NCI-H2171 (cell line): Measurements from ENCODE around the gene QKI.
"Not testable (repeated sequence)": the region's sequence is repeated elsewhere in the genome, so short reads cannot be mapped to it uniquely, and the experiment has no call there.

Experiments used
- DNase-seq: peaks from one replicate; lab custom pipeline; 2025; lab: John Stamatoyannopoulos, UW

Gene QKI

DNA sequence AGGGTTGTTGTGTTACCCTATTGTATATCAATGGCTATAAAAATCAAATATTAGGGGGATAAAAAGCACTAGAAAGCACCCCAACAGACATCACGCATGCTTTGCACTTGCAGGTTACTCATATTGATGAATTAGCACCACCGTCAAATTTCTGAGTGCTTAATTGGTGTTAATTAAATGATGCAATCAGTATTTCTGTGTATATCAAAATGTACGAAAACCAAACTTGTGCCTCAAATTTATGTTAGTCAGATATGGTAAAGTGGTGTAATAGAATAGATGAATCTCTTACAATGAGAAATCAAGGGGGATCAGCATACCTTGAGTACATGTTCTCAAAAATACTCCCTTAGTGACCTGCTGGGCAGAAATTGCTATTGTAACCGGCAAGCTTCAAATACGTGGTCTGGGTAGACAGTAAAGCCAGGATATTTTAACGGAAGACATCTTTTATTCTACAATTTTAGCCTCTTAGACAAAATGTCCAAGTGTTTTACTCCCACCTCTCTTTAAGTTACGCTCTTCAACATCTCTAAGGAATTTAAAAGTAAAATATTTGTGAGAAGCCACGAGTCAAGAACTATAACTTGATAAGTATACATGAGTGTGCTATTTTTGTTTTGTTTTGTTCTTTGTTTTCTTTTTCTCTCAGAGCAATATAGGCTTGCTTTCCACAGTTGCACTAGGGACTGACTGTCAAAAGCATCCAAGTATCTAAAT, 166.0 kb downstream of the QKI start:
- DNase-seq: no peak

- no peak for DNase-seq
These were observed 169.0 kb downstream of the QKI start for GRCh38 chr6:163583558-163583957.

- DNase-seq: no peak
These were observed 171.5 kb downstream of the QKI start for GRCh38 chr6:163585932-163586437.

DNA sequence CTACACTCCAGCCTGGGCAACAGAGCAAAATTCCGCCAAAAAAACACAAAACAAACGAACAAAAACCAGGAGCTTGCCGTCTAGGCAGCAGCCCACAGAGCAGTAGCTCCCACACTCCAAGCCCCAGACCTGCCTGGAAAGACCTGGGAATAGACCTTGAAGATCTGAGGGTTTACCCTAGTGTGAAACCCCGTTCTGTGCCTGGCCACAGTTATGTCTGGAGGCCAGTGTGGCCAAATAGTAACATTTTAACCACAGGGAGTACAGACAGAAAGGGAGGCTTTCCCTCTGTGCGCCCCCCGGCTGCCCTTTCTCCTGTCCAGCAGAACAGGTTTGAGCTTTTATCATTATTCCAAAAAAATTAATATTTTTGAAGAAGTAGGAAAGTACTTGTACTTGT, 172.4 kb downstream of the QKI start:
- DNase-seq: no peak

DNA sequence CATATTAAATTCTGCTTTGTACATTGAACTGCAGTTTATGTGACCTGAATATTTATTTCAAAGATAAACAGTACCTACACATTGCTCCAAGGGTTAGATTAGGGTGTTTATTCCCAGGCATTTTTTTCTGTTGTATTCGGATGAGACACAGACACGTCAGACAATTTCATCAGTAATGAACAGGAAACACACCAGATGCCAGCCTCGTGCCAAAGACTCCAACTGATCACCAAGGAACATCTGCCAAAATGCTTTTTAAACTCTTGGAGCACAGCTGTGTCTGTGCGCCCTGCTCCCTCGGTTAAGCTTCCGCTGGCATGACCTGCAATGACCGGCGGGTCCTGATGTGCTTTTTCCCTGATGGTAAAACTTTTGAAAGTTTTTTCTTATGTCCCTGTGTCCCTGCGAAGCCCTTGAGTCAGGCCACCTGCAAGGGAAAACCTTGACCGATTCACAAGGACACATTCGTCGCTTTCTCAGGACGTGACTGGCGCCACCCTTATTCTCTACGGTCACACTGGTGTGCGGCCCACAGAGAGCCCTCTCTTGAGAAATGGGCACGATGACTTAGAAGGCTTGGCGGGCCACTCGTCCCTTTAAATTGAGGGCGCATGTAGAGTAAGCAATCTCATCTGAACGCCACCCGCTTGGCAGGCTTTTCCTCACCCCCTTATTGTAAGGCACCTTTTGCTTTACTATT, 173.9 kb downstream of the QKI start:
- DNase-seq: no peak

GRCh38 chr6:163589387-163589786, 174.9 kb downstream of the QKI start:
- no peak for DNase-seq

DNA sequence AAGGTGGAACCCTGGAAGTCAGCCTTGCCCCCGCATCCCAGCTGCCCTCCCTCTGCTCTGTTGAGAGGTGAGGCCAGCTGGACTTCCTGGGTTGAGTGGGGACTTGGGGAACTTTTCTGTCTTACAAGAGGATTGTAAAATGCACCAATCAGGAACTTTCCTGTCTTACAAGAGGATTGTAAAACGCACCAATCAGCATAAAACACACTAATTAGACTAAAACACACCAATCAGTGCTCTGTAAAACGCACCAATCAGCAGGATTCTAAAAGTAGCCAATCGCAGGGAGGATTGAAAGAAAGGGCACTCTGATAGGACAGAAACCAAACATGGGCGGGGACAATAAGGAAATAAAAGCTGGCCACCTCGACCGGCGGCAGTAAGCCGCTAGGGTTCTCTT, 175.6 kb downstream of the QKI start:
- not testable (repeated sequence) for DNase-seq

DNA sequence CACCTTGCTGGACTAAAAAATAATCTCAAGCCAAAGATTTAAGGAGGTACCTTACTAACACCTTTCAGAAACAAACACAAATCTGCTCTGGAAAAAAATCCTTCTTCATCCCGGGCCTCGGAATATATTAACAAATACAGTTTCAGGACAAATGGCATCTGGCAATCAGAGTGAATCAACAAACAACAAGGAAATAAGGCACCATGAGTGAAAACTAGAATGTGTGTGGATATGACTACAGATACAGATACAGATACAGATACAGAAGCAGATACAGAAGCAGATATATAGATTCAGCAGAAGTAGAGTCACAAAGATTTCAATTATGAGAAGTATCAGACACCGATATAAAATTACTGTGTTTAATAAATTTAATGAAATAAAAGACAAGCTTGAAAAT, 178.4 kb downstream of the QKI start:
- no peak for DNase-seq

DNA sequence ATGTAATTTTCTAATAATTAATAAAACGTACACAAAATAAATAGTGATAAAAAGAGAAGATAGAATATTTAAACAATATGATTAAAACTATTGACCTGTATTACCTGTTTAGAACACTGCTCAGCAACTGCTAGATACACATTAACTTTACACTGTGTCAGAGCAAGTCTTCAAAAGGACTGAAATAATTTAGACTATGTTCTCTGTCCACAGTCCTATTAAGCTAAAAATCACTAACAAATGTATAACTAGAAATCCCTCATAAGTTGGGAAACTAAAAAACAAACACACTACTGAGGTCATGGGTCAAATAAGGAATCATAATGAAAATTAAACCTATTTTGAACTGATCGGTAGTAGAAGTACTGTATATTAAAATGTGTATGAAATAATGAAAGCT, 181.7 kb downstream of the QKI start:
- no peak for DNase-seq

- no peak for DNase-seq
These were observed 184.6 kb downstream of the QKI start for GRCh38 chr6:163599136-163599535.

GRCh38 chr6:163599684-163600083, 185.2 kb downstream of the QKI start:
- DNase-seq: no peak

GRCh38 chr6:163600331-163600730, 185.8 kb downstream of the QKI start:
- DNase-seq: no peak

DNA sequence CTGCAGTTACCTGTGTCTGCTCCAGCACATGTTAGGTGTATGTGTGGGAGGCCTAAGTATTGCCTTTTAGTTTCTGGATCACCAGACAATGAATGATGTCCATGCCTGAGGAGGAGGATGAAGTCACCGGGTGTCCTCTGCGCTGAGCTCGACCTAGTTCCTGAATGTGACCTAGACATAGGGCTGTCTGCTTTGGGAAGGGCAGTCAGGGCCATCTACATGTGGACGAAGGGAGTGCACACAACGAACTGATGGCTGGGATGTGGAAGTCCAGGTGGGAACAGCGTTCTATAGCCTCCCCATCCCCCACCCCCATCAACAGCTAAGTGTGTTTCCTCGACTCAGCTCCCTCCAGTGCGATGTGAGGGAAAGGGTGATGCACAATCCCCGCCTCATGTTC, 186.3 kb downstream of the QKI start:
- no peak for DNase-seq

GRCh38 chr6:163602851-163603250, 188.3 kb downstream of the QKI start:
- DNase-seq: no peak

- no peak for DNase-seq
These were observed 188.9 kb downstream of the QKI start for GRCh38 chr6:163603395-163603794.

GRCh38 chr6:163605385-163606097, 191.0 kb downstream of the QKI start:
- no peak for DNase-seq

DNA sequence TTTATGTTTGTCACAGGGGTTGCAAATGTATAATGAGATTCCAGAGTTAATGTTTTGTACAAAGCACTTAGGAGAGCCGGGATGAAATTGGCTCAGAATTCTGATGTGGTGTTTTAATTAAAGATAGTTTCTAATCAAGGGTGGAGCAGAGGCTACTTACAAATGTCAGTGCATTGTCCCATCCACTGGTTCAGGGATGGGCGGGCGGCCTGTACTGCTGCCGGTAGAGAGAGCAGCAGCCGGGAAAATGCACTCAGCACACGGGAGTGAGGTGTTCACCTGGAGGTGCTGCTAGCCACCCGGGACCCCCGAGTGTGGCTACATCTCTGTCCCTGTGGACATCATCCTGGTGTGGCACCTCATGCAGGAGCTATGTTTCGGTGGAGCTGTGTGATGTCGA, 193.3 kb downstream of the QKI start:
- no peak for DNase-seq

DNA sequence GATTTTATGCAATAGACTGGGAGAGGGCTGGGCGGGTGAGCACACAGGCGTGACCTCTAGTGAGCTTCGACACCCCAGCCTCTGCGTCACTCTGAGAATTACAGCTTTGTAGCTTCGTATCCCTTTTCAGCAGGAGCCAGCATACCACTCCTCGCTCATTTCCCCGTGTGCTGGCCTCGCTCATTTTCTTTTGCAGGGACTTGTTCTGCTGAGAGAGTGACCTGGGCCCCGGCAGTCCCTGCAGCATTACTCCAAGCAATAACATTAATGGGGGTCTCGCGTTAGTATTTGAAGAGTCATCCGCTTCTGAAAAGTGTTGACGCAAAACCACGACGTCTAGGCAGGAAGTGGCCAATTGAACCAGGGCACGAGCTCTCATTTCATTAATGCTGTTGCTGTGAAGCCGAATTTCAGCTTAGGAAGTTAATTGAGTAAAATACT, 193.7 kb downstream of the QKI start:
- no peak for DNase-seq

DNA sequence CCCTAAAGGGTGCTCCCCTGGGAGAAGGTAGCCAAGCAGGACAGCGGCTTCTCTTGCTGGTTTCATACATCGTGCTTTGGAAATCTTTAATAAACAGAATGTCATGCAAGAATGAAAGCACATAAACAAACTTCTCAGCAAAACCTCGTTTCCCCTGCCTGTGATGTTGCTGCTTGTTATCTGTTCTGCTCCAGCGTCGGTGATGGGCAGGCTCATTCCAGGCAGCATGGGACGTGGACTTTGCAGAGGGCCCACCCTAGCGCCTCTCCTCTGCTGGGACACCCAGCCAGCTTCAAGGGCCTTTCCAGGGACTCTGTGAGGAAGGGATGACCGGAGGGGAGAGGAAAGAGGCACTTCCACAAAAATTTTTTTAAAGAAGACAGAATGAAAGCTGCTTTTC, 197.7 kb downstream of the QKI start:
- DNase-seq: no peak

DNA sequence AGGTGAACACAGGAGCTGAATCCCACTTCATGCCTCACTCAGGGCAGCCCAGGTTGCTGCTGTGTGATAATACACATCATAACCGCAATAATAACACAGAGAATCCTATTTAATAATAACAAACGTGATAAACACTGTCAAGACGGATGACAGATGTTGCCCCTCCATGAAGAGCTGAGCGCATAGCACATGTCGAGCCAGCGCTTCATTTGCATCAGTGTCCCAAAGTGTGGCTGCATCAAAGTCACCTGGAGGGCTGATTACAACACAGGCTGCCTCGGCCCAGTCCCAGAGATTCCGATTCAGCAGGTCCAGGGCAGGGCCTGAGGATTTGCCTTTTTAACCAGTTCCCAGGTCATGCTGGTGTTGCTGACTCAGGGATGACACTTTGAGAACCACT, 198.5 kb downstream of the QKI start:
- no peak for DNase-seq

DNA sequence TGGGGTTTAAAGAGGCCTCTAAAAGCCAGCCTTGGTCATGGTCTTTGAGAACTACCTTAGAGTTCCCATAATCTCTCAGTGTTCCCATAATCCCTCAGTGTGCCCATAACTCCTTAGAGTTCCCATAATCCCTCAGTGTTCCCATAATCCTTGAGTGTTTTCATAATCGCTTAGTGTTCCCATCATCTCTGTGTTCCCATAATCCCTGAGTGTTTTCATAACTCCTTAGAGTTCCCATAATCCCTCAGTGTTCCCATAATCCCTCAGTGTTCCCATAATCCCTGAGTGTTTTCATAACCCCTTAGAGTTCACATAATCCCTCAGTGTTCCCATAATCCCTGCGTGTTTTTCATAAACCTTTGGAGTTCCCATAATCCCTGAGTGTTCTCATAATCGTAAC, 199.2 kb downstream of the QKI start:
- DNase-seq: no peak

DNA sequence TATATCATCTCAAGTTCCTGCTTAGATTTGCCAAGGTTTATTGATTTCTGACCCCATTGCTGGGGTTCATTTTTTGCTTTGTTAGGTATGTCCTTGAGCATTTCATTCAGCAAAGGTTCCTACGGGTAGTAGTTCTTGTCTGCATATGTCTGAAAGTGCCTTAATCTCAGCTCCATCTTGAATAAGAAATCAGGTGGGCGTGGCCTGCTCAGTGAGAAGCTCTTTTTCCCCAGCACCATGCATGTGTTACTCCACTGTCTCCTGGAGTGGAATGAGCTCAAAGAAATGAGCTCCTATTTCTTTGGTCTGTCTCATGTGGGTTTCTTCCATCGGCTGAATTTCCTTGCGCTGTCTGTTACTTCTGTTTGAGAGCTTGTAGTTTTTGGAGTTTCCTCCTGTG, 201.9 kb downstream of the QKI start:
- no peak for DNase-seq

DNA sequence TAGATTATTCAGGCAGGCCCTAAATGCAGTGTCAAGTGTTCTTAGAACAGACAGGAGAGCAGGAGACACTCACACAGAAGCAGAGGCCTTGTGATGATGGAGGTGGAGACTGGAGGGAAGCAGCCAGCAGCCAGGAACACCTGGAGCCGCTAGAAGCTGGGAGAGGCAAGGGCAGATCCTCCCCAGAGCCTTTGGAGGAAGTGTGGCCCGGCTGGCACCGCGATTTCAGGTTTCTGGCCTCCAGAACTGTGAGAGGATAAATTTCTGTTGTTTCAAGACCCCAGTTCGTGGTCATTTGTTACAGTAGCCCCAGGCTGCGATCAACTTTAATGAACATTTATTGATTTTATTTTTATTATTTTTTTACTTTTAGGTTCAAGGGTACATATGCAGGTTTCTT, 203.0 kb downstream of the QKI start:
- no peak for DNase-seq
